HG02642 (cell line): ENCODE results near the gene PRTN3.
A peak's percentile ranks its signal among the peaks of the same experiment; 100 is the strongest.

Experiments
- ATAC-seq: cut with Tn5 transposase; IDR thresholded peaks from one replicate; pipeline ENCODE4 v1.9.1; 2021; ENCODE audit warnings: mild to moderate bottlenecking; ENCODE audit not compliant: unreplicated experiment, poor library complexity

The PRTN3 gene

GRCh38 chr19:892894-893689 lies 52.3 kb downstream of the PRTN3 start, which contains the start of the genes MED16 and RNU6-9:
TSS of gene MED16 (minus strand) at chr19:893187. CDS start at chr19:891131, 2,056 bp downstream.
TSS of gene RNU6-9 (plus strand) at chr19:893484.
- peak; percentile 86 for ATAC-seq

DNA sequence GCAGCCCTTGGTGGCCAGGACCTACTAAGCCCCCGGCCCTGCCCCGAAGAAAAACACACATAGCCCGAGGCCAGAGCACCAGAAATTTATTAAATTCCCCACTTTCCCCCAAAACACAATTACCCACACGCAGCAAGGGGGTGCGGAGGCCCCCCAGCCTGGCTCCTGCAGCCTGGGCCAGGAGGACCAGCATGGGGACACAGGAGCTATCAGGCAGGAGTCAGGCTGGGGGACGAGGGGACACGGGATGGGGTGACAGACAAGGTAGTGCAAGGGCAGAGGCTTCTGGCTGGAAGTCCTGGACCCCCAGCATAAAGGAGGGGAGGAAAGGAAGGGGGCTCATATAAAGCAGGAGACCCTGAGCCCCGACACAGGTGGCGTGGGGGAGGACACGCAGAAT lies 55.6 kb downstream of the PRTN3 start:
- no peak for ATAC-seq

DNA sequence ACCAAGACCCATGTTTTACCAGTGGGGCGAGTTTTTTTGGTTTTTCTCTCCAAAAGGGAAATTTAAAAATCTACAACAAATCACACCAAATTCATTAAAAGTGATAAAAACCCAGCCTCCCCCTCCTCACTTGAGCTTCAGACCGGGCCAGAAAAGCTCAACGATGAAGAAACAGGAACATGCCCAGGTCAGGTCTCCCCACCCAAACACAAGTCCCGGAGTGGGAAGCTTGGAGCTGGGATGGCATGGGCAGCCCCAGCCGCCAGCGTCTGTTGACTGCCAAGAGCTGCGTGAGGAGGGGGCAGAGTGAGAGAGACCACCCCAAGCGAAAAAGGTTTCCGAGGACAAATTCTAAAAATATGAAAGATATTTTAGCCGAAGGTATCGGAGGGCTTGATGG lies 56.2 kb downstream of the PRTN3 start:
- no peak for ATAC-seq

DNA sequence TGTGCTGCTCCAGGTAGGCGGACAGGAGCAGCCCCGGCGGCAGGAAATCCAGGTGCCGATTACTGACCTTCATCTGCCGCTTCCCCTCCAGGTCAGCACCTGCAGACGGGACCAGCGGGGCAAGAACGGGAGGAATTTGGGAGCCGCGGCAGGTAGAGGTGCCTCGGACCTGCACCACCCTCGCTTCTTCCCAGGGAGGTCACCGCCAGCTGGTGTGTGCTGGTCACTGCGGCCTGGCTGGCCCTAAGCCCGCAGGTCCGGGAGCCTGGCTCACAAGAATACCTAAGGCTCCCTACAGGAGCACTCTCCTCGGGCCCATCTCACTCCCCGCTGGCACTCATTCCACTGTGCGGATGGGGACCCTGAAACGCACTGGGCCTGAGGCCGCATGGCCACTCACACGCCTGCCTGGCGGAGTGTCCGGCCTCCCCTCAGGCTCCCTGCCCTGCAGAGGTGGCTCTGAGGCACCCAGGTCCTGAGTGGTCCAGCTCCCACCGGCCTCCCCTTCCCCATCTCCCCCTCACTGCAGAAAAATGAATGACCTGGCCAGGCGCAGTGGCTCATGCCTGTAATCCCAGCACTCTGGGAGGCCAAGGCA lies 56.7 kb downstream of the PRTN3 start:
- no peak for ATAC-seq
